ENCODE data around the gene HDAC10.

Gene HDAC10

DNA sequence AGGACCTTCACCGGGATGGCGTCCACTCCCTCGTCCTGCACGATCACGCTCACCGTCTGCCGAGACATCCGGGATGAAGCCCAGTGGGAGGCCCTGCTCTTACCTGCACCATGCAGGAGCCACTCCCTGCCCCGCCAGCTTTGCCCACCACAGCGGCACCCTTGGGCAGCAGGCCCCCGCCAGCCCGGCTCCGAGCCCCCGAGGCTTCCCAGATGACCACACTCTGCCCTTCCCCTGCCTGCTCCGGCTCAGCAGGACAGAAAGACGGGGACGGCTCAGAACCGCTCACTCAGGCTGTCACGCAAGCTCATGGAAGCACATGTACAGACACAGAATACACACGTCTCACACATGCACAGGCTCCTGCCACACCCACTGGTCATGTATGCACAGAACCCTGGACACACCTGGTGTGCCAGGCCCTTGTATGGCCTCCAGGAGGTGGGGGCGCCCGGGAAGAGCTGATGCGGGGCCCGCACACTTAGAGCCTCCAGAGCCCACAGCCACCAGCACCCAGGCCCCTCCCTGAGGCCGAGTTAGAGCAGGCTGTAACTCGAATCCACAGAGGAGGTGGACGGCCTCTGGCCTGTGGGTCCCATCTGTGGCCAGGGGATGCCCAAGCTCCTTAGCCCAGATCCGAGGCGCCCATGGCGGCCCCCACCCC lies 28.0 kb upstream of the HDAC10 start:
- H4K8ac ChIP-seq (ENCODE audit: low read depth, low read length): no peak overlapping the region
- no peak overlapping the region for H3K27ac ChIP-seq (ENCODE audit: low read depth, low read length)
- H2BK5ac ChIP-seq (ENCODE audit: low read depth, low read length, poor library complexity): no peak overlapping the region
- H3K79me1 ChIP-seq (ENCODE audit: low read length): peaks cover 15% of the 10 kb centered on the region
- H3K23ac ChIP-seq (ENCODE audit: low read length): no peak overlapping the region
- H3K9ac ChIP-seq (ENCODE audit: low read length): no peak overlapping the region
- H3K27me3 ChIP-seq (ENCODE audit: insufficient read depth, low read length): no peaks in the 10 kb centered on the region
- peaks cover 16 to 26% of the 10 kb centered on the region in 2 experiments for H3K4me1 ChIP-seq (ENCODE audit: control insufficient read depth in 1 of 2, insufficient read depth in 2 of 2, low read length in 2 of 2)
- no peak overlapping the region for H3K4me3 ChIP-seq (ENCODE audit: low read depth, low read length)
- H2AK5ac ChIP-seq (ENCODE audit: low read length): no peak overlapping the region
- peaks cover 10% of the 10 kb centered on the region for H3K79me2 ChIP-seq (ENCODE audit: control insufficient read depth, insufficient read depth, low read length, poor library complexity)
- H3K14ac ChIP-seq (ENCODE audit: low read length): no peak overlapping the region
- H2BK120ac ChIP-seq (ENCODE audit: insufficient read depth, low read length, poor library complexity): no peak overlapping the region
- H3K4me2 ChIP-seq (ENCODE audit: low read length): no peak overlapping the region
- no peak overlapping the region for H3K18ac ChIP-seq (ENCODE audit: low read length)
- H2BK12ac ChIP-seq (ENCODE audit: low read length): no peak overlapping the region
- H2AFZ ChIP-seq (ENCODE audit: insufficient read depth, low read length, poor library complexity): no peak overlapping the region
- no peak overlapping the region for H4K12ac ChIP-seq (ENCODE audit: low read depth, low read length)
- H3K36me3 ChIP-seq (ENCODE audit: control insufficient read depth in 1 of 2, insufficient read depth in 2 of 2, low read length in 2 of 2): peaks cover 84 to 90% of the 10 kb centered on the region in 2 experiments
- peaks cover 5% of the 10 kb centered on the region for H3K9me3 ChIP-seq (ENCODE audit: insufficient read depth, low read depth, low read length)
- no CpG with 5 or more reads among the region's 30 CpGs for WGBS (ENCODE audit: extremely low coverage, insufficient coverage, insufficient read length)
- peak; percentile 84 to 85 for DNase-seq
- no peak overlapping the region for H4K91ac ChIP-seq (ENCODE audit: low read depth, low read length)
- H3K4ac ChIP-seq (ENCODE audit: low read depth, low read length): no peak overlapping the region

DNA sequence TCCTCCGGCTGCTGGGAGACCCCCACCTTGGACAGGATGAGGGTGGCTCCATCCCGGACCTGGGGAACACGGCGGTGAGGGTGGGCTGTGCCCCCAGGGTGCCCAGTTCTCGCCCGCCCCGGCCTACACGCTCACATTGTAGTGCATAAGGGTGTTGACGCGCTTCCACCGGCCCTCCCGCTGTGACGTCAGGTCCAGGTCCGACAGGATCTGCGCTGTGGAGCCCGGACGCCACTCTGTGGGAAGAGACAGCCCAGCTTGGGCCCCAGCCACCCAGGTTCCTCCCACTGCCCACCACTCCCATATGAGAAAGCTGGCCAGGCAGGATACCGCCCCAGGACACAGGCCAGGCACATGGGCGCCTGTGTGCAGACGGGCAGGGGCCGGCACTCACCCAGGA lies 27.4 kb upstream of the HDAC10 start:
- no peak overlapping the region for H2BK12ac ChIP-seq (ENCODE audit: low read length)
- H3K4me1 ChIP-seq (ENCODE audit: control insufficient read depth in 1 of 2, insufficient read depth in 2 of 2, low read length in 2 of 2): peaks cover 16 to 26% of the 10 kb centered on the region in 2 experiments
- H4K12ac ChIP-seq (ENCODE audit: low read depth, low read length): no peak overlapping the region
- peak; percentile 70 to 73 for DNase-seq
- H3K27me3 ChIP-seq (ENCODE audit: insufficient read depth, low read length): no peaks in the 10 kb centered on the region
- no peak overlapping the region for H3K27ac ChIP-seq (ENCODE audit: low read depth, low read length)
- no peak overlapping the region for H3K4ac ChIP-seq (ENCODE audit: low read depth, low read length)
- H2BK120ac ChIP-seq (ENCODE audit: insufficient read depth, low read length, poor library complexity): no peak overlapping the region
- no peak overlapping the region for H2AFZ ChIP-seq (ENCODE audit: insufficient read depth, low read length, poor library complexity)
- no peak overlapping the region for H3K14ac ChIP-seq (ENCODE audit: low read length)
- no peak overlapping the region for H3K23ac ChIP-seq (ENCODE audit: low read length)
- H2AK5ac ChIP-seq (ENCODE audit: low read length): no peak overlapping the region
- no CpG with 5 or more reads among the region's 21 CpGs for WGBS (ENCODE audit: extremely low coverage, insufficient coverage, insufficient read length)
- H3K9me3 ChIP-seq (ENCODE audit: insufficient read depth, low read depth, low read length): peaks cover 5% of the 10 kb centered on the region
- no peak overlapping the region for H2BK5ac ChIP-seq (ENCODE audit: low read depth, low read length, poor library complexity)
- H3K79me2 ChIP-seq (ENCODE audit: control insufficient read depth, insufficient read depth, low read length, poor library complexity): peaks cover 10% of the 10 kb centered on the region
- H3K4me3 ChIP-seq (ENCODE audit: low read depth, low read length): no peak overlapping the region
- H4K91ac ChIP-seq (ENCODE audit: low read depth, low read length): no peak overlapping the region
- no peak overlapping the region for H3K18ac ChIP-seq (ENCODE audit: low read length)
- H3K4me2 ChIP-seq (ENCODE audit: low read length): no peak overlapping the region
- H4K8ac ChIP-seq (ENCODE audit: low read depth, low read length): no peak overlapping the region
- peaks cover 83 to 87% of the 10 kb centered on the region in 2 experiments for H3K36me3 ChIP-seq (ENCODE audit: control insufficient read depth in 1 of 2, insufficient read depth in 2 of 2, low read length in 2 of 2)
- no peak overlapping the region for H3K9ac ChIP-seq (ENCODE audit: low read length)
- H3K79me1 ChIP-seq (ENCODE audit: low read length): peaks cover 15% of the 10 kb centered on the region

DNA sequence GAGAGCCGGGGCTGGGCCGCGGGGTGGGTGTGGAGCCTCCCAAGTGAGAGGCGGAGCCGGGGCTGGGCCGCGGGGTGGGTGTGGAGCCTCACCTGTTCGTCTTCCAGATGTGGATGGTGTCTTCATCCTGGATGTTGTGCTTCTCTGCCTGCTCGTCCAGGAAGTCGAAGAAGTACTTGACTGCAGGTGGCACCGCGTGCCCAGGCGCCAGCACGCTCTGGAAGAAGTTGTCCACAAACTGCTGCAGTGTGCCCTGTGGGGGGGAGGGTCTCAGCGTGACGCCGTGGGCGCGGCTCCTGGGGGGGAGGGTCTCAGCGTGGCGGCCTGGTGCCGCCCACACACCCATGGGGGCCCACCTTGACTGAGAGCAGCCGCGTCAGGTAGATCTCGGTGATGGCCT lies 26.7 kb upstream of the HDAC10 start:
- peaks cover 6% of the 10 kb centered on the region for H3K79me2 ChIP-seq (ENCODE audit: control insufficient read depth, insufficient read depth, low read length, poor library complexity)
- no peak overlapping the region for H2BK12ac ChIP-seq (ENCODE audit: low read length)
- no peak overlapping the region for H3K9ac ChIP-seq (ENCODE audit: low read length)
- H2BK120ac ChIP-seq (ENCODE audit: insufficient read depth, low read length, poor library complexity): no peak overlapping the region
- no peak overlapping the region for H4K8ac ChIP-seq (ENCODE audit: low read depth, low read length)
- peaks cover 5% of the 10 kb centered on the region for H3K9me3 ChIP-seq (ENCODE audit: insufficient read depth, low read depth, low read length)
- H3K4ac ChIP-seq (ENCODE audit: low read depth, low read length): no peak overlapping the region
- H3K4me1 ChIP-seq (ENCODE audit: control insufficient read depth in 1 of 2, insufficient read depth in 2 of 2, low read length in 2 of 2): peaks cover 12 to 21% of the 10 kb centered on the region in 2 experiments
- H4K91ac ChIP-seq (ENCODE audit: low read depth, low read length): no peak overlapping the region
- DNase-seq: no peak
- no peak overlapping the region for H3K4me2 ChIP-seq (ENCODE audit: low read length)
- H3K27me3 ChIP-seq (ENCODE audit: insufficient read depth, low read length): no peaks in the 10 kb centered on the region
- no CpG with 5 or more reads among the region's 25 CpGs for WGBS (ENCODE audit: extremely low coverage, insufficient coverage, insufficient read length)
- H3K36me3 ChIP-seq (ENCODE audit: control insufficient read depth in 1 of 2, insufficient read depth in 2 of 2, low read length in 2 of 2): peaks cover 80 to 81% of the 10 kb centered on the region in 2 experiments
- H3K4me3 ChIP-seq (ENCODE audit: low read depth, low read length): no peak overlapping the region
- H2BK5ac ChIP-seq (ENCODE audit: low read depth, low read length, poor library complexity): no peak overlapping the region
- H3K18ac ChIP-seq (ENCODE audit: low read length): no peak overlapping the region
- H2AFZ ChIP-seq (ENCODE audit: insufficient read depth, low read length, poor library complexity): no peak overlapping the region
- no peak overlapping the region for H2AK5ac ChIP-seq (ENCODE audit: low read length)
- no peak overlapping the region for H4K12ac ChIP-seq (ENCODE audit: low read depth, low read length)
- no peak overlapping the region for H3K27ac ChIP-seq (ENCODE audit: low read depth, low read length)
- H3K14ac ChIP-seq (ENCODE audit: low read length): no peak overlapping the region
- H3K79me1 ChIP-seq (ENCODE audit: low read length): peaks cover 10% of the 10 kb centered on the region
- H3K23ac ChIP-seq (ENCODE audit: low read length): no peak overlapping the region

DNA sequence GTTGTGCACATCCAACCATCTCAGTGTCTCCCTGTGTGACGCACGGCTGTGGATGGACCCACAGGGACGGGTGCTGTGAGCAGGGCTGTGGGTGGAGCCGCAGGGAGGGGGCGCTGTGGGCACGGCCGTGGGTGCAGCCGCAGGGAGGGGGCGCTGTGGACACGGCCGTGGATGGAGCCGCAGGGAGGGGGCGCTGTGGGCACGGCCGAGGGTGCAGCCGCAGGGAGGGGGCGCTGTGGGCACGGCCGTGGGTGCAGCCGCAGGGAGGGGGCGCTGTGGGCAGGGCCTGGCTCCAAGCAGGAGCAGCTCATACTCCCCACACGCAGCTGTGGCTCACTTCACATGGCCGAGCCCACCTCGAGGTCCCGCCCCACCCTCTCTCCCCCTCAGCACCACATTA lies 25.1 kb upstream of the HDAC10 start:
- Histone ChIP-seq H3K79me2 (ENCODE audit: control insufficient read depth, insufficient read depth, low read length, poor library complexity) (no peaks in the 10 kb centered on the region), H3K4me3 (ENCODE audit: low read depth, low read length) (no peak overlapping the region), H3K4me1 (ENCODE audit: control insufficient read depth in 1 of 2, insufficient read depth in 2 of 2, low read length in 2 of 2) (peaks cover 7 to 16% of the 10 kb centered on the region in 2 experiments), H2BK12ac (ENCODE audit: low read length) (no peak overlapping the region), H3K9ac (ENCODE audit: low read length) (no peak overlapping the region), H2AFZ (ENCODE audit: insufficient read depth, low read length, poor library complexity) (no peak overlapping the region), H2BK5ac (ENCODE audit: low read depth, low read length, poor library complexity) (no peak overlapping the region), H4K91ac (ENCODE audit: low read depth, low read length) (no peak overlapping the region), H3K4ac (ENCODE audit: low read depth, low read length) (no peak overlapping the region), H3K4me2 (ENCODE audit: low read length) (no peak overlapping the region), H3K14ac (ENCODE audit: low read length) (no peak overlapping the region), H3K23ac (ENCODE audit: low read length) (no peak overlapping the region), H2AK5ac (ENCODE audit: low read length) (no peak overlapping the region), H3K9me3 (ENCODE audit: insufficient read depth, low read depth, low read length) (peaks cover 5% of the 10 kb centered on the region), H3K27me3 (ENCODE audit: insufficient read depth, low read length) (peaks cover 7% of the 10 kb centered on the region), H2BK120ac (ENCODE audit: insufficient read depth, low read length, poor library complexity) (no peak overlapping the region), H3K36me3 (ENCODE audit: control insufficient read depth in 1 of 2, insufficient read depth in 2 of 2, low read length in 2 of 2) (peaks cover 66 to 67% of the 10 kb centered on the region in 2 experiments), H4K12ac (ENCODE audit: low read depth, low read length) (no peak overlapping the region), H3K18ac (ENCODE audit: low read length) (no peak overlapping the region), H3K79me1 (ENCODE audit: low read length) (no peaks in the 10 kb centered on the region), H3K27ac (ENCODE audit: low read depth, low read length) (no peak overlapping the region), H4K8ac (ENCODE audit: low read depth, low read length) (no peak overlapping the region)
- peak in 1 of 2 donors; percentile 58 for DNase-seq
- WGBS (ENCODE audit: extremely low coverage, insufficient coverage, insufficient read length): no CpG with 5 or more reads among the region's 25 CpGs
